GM19328 (cell line): ENCODE results near the gene TNRC6B.
"Not testable (repeated sequence)": the region's sequence is repeated elsewhere in the genome, so short reads cannot be mapped to it uniquely, and the experiment has no call there.

Experiments used
- ATAC-seq: cut with Tn5 transposase; IDR thresholded peaks from one replicate; pipeline ENCODE4 v1.9.1; 2021; ENCODE audit warnings: mild to moderate bottlenecking, moderate library complexity; ENCODE audit not compliant: unreplicated experiment

TNRC6B gene

DNA sequence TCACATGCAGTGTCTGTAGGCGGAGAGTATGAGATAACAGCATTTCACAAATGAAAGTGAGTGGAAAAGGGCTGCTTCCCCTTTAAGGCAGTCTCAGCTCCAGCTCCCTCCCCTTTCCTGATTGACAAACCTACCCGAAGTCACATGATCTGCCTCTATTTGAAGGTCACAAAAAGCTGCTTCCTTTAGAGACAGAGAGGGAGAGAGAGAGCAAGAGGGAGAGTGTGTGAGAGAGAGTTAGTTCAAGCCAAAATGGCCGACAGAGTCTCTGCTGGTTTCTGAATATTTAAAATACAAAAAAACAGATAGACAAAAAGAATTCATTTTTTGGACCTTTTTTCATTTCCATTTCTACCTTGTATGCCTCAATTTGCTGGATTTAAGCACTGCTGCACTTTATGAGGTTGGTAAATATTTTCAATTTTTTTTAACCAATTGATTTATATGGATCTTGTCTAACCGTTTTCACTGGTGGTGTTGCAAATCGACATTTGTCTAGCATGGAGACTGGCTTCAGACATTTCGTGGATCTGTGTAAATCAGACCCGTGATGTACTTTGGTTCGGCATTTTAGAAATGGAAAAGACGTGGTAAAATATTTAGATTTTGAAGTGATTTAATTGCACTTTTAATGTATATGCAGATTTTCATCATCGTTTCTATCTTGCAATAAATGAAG is at the start of gene TNRC6B:
TNRC6B (plus strand) TSS at position 188 of the 679 bp plus-strand sequence; CDS start at position 399, 211 bp downstream.
- peak; percentile 73 for ATAC-seq

DNA sequence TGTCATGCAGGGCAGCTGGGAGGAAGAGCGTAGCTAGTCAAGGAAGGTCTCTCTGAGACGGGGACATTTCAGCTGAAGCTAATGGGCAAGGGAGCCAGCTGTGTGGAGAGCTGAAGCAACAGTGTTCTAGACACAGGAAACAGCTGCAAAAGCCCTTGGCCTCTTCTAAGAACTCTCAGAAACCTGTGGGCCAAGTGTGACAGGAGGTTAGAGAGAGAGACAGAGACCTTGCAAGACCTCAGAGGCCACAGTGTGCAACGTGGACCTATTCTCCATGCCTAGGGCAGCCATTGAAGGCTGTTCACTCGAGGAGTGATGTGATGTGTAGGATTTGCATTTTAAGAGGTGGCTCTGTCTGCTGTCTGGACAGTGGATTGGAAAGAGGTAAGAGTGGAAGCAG is 48.7 kb upstream of the TNRC6B start:
- no peak for ATAC-seq

- ATAC-seq, result no peak
Observed at GRCh38 chr22:40137132-40137531, 40.6 kb upstream of the TNRC6B start.

GRCh38 chr22:40138866-40139265 is 38.9 kb upstream of the TNRC6B start:
- ATAC-seq, result no peak

GRCh38 chr22:40147388-40148176 is 30.1 kb upstream of the TNRC6B start:
- no peak for ATAC-seq

DNA sequence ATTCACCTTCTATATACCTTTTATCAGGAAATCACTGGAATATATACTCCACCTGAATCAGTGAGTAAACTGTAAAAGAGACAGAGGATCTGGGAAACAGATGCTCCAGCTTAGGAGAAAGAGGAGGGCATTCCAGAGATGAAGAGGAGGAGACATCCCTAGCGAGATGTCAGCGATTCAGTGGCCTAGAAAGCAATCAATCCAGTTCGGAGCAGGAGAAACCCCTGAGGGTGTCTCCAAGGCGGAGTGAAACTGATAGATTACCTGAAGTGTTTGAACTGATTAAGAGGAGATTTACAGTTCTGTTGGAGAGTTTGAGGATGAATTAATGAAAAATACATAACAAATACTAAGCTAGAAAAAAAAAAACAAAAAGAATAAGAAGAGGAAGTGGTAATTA is 24.5 kb upstream of the TNRC6B start:
- ATAC-seq, result no peak

DNA sequence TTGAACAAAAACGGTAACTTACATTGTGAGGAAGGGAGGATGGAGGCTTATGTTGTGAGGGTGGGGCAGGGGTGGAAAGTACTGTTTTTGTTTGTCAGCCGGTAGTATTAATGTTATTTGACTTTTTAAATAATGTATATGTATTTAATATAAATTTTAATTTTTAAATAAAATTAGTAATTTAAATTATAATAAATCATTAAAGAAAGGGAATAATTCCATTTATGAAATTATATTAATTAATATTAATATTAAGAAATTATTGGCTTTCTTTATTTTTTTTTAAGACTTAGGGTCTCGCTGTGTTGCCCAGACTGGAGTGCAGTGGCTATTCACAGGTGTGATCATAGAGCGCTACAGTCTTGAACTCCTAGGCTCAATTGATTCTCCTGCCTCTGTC is 24.0 kb upstream of the TNRC6B start:
- ATAC-seq, result no peak

DNA sequence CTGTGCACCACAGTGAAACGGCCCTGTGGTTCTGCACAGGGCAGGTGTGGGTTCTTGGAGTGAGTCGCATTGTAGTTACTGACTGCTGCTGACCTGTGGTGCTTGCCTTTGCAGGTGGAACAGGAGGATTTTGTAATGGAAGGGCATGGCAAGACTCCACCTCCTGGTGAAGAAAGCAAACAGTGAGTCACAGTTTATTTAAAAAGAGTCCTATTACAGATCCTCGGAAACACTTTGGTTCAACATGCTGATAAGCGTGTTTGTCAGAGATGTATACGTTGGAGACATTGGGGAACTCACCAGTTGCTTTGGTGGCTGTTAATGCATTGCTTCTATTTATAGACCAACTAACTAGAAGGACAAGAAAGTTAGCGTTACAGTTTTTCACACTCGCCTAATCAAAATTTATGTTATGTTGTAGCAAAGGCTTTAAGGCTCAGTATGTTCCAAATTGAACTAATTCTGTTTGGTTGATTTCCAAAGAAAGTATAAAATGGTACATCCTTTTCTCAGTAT is 21.7 kb upstream of the TNRC6B start:
- no peak for ATAC-seq

DNA sequence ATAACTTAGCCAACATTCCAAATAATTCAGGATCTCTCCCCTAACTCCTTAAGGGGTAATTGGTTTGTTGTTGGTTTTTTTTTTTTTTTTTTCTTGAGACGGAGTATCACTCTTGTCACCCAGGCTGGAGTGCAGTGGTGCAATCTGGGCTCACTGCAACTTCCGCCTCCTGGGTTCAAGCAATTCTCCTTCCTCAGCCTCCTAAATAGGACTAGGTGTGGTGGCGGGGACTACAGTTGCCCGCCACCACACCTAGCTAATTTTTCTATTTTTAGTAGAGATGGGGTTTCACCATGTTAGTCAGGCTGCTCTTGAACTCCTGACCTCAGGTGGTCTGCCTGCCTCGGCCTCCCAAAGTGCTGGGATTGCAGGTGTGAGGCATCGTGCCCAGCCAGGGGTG is 21.0 kb upstream of the TNRC6B start:
- not testable (repeated sequence) for ATAC-seq

- ATAC-seq, result no peak
Observed at GRCh38 chr22:40157330-40157945, 20.3 kb upstream of the TNRC6B start.

- no peak for ATAC-seq
Observed at GRCh38 chr22:40161194-40161593, 16.5 kb upstream of the TNRC6B start.

DNA sequence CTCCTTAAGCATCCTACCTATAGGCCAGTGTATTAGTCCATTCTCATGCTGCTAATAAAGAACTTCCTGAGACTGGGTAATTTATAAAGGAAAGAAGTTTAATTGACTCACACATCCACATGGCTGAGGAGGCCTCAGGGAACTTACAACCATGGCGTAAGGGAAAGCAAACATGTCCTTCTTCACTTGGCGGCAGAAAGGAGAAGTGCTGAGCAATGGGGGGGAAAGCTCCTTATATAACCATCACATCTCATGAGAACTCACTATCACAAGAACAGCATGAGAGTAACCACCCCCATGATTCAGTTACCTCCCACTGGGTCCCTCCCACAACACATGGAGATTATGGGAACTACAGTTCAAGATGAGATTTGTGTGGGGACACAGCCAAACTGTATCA is 12.2 kb upstream of the TNRC6B start:
- not testable (repeated sequence) for ATAC-seq

DNA sequence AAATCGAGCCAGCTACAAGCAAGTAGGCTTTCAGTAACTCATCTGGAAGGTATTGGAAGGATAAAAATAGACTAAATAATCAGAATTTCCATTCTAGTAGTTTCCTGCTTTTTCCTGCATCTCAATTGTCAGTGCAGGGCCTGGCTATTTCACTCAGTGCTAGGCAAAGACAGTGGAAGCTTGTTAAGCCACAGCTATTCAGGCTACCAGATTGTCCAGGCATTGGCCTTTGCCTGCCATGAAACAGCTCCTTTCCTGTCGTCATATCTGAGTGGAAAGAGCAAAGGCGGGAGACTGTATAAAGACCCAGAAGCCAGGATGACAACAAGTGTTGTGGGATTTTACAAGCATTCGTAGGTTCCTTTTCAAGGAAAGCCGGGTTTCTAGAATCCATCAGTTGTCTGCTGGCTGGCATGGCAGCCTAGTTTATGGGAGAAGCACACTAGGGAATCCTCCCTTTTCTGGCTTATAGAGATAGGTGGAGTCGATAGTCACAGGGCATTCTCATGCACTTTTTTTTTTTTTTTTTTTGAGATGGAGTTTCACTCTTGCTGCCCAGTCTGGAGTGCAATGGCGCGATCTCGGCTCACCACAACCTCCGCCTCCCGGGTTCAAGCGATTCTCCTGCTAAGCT is 2.0 kb upstream of the TNRC6B start:
- ATAC-seq, result no peak

GRCh38 chr22:40176921-40177737 is 596 bp upstream of the TNRC6B start:
- ATAC-seq, result peak; percentile 21

DNA sequence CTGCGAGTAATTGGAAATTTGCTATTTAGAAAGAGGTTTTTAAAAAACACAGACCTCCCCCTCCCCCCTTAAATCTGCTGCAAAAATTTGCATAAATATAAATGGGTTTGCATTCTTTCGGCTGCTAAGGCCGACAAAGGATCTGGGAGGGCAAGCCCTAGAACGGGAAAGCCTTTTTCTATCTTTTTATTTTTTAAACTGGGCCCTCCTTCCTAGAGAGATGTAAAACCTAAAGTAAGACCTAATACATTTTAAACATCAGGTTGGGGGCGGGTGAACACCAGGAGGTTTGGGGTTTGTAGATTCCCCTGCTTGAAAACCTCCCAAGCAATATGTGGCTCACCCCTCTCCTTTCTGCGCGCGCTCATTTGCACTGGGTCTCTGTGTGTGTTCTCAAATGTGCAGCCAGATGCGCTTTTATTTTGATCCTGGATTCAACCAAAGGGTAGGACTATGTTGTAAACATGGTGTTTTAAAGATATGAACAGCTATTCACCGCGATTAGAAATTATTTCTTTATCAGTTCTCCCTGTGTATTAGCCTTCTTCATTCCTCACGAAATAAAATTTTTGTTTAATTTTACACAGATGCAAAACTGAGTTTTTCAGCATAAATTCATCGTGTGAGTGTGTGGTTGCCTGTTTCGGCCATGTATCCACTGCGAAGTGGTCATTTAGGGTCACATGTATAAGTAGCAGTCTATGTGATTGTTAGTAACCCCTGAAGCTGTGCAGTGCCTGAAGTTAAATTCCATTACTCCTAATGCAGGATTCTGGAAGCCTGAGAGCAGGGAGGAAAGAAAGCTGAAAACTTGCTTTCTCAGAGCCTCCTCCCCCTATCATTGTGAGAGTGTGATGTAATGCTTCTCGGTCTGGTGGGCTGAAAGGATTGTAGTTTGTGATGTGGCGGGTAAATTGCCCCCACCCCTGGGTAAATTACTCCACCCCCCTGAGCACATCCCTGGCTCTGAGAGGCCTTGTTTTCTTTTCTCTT is 988 bp downstream of the TNRC6B start:
- no peak for ATAC-seq

GRCh38 chr22:40179526-40179925 is 1.8 kb downstream of the TNRC6B start:
- ATAC-seq, result no peak

- no peak for ATAC-seq
Observed at GRCh38 chr22:40180403-40180802, 2.7 kb downstream of the TNRC6B start.

DNA sequence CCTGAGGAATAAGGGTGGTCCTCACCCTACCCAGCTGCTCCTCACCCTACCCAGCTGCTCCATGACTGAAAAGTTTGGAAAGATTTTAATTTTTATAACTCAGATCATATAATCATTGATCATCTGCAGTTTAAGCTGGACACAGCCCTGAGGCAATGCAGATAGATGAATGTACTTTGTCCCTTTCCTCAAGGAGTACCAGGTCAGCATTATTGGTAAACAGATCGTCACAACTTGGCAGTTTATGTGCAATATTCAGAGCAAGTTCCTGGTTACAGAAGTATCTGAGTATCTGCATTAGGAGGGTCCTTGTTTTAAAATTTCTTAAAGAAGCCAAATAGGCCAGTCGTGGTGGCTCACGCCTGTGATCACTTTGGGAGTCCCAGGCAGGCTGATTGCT is 3.6 kb downstream of the TNRC6B start:
- no peak for ATAC-seq

DNA sequence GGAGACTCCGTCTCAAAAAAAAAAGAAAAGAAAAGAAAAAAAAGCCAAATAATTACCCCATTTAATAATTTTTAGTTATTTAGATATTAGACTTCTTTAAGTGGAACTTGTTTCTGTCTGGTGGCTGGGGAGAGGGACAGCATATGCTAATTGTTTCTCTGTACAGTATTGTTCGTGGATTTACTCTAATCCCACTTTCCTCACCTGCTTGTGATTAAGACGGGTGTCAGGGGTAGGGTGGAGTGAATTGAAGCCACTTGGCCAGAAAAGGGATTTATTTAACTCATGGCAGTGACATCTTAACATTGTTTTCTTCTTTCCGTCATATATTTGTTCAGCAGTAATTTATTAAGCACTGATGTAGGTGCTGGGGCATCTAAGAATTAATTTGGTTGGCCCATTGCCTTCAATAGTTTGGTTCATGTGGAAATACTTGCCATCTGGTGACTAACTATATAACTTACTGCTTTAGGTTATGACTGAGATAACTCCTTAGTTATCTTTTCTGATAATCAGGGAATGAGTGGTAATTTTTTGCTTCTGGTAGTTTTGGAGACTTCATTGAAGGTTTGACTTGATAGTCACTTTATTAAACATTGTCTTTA is 4.6 kb downstream of the TNRC6B start:
- no peak for ATAC-seq
